GM10266 (cell line): Measurements from ENCODE around the gene TSPAN2.

Source experiments
- DNase-seq: peaks from one replicate; pipeline ENCODE4 v3.0.0; 2012; ENCODE audit errors: extremely low spot score
- TF ChIP-seq, protein P1 (sequence below): IDR thresholded peaks from 2 replicates; pipeline ENCODE4 v1.5.1; 2012; ENCODE audit warnings: mild to moderate bottlenecking, low read depth; ENCODE audit not compliant: control insufficient read depth, insufficient read depth; ENCODE audit errors: missing control alignments

Gene TSPAN2

DNA sequence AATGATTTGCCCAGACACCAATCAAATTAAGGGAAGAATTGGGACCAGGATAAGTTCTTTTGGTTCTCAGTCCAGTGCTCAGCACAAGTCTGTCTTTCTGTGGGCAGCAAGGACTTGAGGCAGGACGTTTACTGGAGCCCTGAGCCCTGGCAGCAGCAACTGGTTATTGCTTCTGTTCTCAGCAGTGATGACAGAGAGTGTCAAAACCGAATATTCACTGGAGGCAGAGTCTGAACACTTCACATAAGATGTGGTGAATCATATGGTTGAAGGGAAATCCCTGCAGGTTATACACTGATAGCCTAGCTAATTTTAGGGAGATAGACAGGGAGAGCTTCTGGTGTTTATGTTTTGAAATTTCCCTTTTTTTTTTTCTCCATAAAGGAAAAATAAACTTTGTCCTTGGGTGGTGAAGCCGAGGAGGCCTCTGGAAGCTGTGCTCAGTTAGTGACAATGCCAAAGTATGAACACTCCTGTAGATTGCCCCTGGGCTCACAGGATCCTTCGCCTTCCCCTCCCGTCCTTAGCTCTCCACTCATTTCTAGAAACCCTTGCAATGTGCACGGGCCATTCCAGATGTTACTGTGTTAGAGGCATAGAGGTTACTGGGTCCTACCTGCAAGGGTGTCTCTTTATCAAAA lies 26.3 kb upstream of the TSPAN2 start:
- DNase-seq = no peak
- TF ChIP-seq, protein P1, sequence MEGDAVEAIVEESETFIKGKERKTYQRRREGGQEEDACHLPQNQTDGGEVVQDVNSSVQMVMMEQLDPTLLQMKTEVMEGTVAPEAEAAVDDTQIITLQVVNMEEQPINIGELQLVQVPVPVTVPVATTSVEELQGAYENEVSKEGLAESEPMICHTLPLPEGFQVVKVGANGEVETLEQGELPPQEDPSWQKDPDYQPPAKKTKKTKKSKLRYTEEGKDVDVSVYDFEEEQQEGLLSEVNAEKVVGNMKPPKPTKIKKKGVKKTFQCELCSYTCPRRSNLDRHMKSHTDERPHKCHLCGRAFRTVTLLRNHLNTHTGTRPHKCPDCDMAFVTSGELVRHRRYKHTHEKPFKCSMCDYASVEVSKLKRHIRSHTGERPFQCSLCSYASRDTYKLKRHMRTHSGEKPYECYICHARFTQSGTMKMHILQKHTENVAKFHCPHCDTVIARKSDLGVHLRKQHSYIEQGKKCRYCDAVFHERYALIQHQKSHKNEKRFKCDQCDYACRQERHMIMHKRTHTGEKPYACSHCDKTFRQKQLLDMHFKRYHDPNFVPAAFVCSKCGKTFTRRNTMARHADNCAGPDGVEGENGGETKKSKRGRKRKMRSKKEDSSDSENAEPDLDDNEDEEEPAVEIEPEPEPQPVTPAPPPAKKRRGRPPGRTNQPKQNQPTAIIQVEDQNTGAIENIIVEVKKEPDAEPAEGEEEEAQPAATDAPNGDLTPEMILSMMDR = no peak

DNA sequence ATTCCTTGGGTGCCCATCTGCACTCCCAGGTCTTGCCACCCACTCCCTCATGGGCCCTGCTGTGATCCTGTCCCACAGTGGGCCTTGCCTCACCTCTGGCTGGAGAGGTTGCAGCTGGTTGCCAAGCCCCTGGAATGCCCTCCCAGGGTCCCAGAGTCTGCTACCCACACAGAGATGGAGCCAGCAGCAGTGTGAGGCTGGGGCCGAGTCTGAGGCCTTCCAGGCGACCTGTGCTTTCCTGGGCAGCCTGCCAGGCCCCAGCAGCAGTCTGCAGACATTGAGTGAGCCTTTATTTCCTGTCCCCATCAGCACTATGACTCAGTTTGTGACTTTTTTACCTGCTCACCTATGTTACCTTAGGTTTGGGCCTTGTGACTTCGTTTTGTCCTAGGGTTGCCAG lies 25.0 kb upstream of the TSPAN2 start:
- TF ChIP-seq, protein P1 = no peak

DNA sequence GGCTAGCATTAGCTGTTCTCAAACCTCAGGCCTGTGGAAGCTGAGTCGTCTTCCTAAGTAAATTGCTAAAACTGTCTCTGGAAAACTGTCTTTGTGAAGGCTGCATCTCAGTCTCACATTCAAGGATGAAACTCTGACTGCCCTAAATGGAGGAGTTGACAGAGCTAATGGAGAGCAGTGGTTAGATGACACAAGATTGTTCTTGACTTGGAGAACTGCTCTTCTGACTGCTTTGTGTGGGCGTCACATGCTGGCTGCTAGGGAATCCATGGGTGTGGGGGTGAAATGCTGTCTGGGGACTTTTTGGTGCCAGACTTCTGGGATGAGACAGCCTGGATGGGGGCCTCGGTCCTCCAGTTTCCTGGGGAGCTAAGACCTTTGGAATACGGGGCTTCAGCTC lies 24.5 kb upstream of the TSPAN2 start:
- DNase-seq = no peak
- TF ChIP-seq, protein P1 = no peak

More for the DNA sequence above, 25.0 kb upstream of the TSPAN2 start:
- no peak for DNase-seq

DNA sequence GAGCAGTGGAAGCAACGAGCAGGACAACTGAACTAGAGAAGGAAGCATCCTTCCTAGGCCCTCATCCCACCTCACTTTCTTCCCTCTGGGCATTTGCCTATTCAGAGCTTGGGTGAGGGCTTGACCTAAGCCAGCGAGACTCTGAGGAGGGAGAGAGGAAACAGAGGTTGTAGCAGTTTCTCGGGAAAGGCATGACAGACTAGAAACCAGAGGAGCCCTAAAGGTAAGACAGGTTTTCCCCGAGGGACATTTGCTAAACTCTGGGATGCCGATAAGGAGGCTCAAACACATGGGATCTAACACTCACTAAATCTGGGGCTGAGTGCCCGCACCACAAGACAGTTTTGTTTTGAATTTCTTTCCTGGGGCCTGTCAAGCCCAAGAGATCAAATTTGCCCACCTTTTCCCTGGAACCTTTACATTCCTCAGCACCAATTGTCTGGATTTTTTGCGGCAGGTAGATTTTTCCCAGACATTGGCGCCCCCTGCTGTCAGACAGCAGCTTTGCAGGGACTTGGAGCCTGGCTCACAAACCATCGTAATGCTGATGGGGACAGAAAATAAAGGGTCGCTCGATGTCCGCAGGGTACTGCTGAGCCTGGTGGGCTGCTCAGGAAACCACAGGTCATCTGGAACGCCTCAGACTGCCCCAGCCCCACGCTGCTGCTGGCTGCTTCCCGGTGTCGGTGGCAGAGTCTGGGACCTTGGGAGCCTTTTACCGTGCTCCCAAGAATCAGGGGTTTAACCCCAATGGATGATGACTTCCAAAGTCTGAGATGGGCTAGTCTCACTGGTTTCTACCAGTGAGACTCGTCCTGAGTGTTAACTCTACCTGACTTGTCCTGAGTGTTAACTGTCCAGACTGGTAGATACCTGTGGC lies 23.4 kb upstream of the TSPAN2 start:
- peak; percentile 27 for DNase-seq
- TF ChIP-seq, protein P1 = peak; percentile 92

DNA sequence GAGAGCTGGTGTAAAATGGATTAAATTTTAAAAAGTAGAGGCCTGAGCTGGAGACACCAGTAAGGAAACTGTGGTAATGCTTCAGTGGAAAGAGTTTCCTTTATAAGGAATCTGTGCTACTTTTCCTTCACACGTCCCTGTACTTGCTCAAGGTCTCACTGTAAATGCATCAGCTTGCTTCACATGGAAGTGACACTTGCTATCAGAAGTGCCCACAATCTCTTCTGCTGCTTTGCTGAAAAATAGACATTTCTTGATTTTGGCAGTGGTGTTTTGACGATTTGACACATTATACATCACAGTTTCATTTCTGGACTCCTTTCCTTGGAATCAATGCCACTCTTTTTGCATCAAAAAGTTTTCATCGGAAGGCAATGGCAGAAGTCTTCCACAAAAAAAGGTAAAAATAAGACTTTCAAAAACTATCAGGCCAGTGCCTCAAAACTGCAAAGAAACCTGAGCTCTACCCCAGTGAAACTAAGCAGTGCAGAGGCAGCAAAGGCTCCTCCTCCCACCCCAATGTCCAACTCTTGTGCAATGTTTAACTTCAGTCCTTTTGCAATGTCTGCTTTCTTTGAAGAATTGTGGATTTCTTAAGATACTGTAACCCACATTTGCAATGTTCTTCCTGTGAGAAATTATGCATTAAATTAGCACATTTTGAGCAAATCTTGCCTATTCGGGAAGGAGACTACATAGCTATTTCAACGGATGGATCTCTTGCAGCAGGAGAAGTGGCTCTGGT lies 18.4 kb upstream of the TSPAN2 start:
- TF ChIP-seq, protein P1 = no peak
- no peak for DNase-seq

DNA sequence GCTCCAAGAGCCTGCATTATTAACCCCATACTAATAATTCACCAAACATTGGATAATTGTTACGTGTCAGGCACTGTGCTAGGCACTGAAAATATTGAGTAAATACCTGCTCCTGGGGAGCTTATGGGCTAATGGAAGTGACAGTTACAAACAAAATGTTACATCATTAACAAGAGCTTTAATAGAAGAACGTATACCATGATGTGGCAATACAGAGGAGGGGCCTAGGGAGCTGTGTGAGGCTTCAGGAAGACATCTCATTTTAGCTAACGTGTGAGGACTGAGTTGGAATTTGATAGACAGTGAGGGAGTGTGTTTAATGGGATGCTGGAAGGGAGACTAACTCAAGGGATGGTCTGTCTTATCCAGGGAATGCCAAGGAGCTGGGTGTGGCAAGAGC lies 16.5 kb upstream of the TSPAN2 start:
- TF ChIP-seq, protein P1 = no peak
- no peak for DNase-seq
